Endodermal cell (in vitro differentiated cells): Measurements from ENCODE around the gene MEX3B. TPM values are rescaled to one million over a fixed set of nuclear protein-coding genes. Genes with fewer than 3 reads are reported as not detected.

Experiments
- DNase-seq: peaks from one replicate; pipeline ENCODE4 v3.0.0-alpha.2; 2017
- H3K27ac ChIP-seq: 2 replicates; pipeline ENCODE4 v1.5.1; 2013; ENCODE audit warnings: mild to moderate bottlenecking, low read depth, low read length, moderate library complexity
- H3K27me3 ChIP-seq: 2 replicates; pipeline ENCODE4 v1.6.1; 2013; ENCODE audit warnings: mild to moderate bottlenecking, low read length, moderate library complexity; ENCODE audit not compliant: insufficient read depth, control insufficient read depth, poor library complexity, severe bottlenecking
- H3K36me3 ChIP-seq: 2 replicates; pipeline ENCODE4 v1.7.0; 2013; ENCODE audit warnings: mild to moderate bottlenecking, low read length, moderate library complexity; ENCODE audit not compliant: control insufficient read depth, insufficient read depth
- H3K4me1 ChIP-seq: one replicate; pipeline ENCODE4 v1.7.0; 2013; ENCODE audit warnings: low read length; ENCODE audit not compliant: control insufficient read depth, insufficient read depth
- H3K4me3 ChIP-seq: 2 replicates; pipeline ENCODE4 v1.5.1; 2013; ENCODE audit warnings: mild to moderate bottlenecking, low read length, moderate library complexity
- H3K9ac ChIP-seq: 2 replicates; pipeline ENCODE4 v1.6.1; 2013; ENCODE audit warnings: mild to moderate bottlenecking, low read length, moderate library complexity; ENCODE audit not compliant: poor library complexity, severe bottlenecking; ENCODE audit errors: extremely low read depth
- H3K9me3 ChIP-seq: 2 replicates; pipeline ENCODE4 v1.6.1; 2013; ENCODE audit warnings: mild to moderate bottlenecking, low read length, moderate library complexity; ENCODE audit not compliant: control insufficient read depth
- H3K27ac Mint-ChIP-seq: 2 replicates; pipeline ENCODE4 v1.8.0; 2020; ENCODE audit warnings: mixed read lengths
- H3K27me3 Mint-ChIP-seq: 2 replicates; pipeline ENCODE4 v1.8.0; 2021; ENCODE audit warnings: mild to moderate bottlenecking, mixed read lengths; ENCODE audit not compliant: insufficient read depth
- H3K36me3 Mint-ChIP-seq: 2 replicates; pipeline ENCODE4 v1.8.0; 2020; ENCODE audit warnings: low read depth, mixed read lengths
- H3K4me1 Mint-ChIP-seq: 2 replicates; pipeline ENCODE4 v1.8.0; 2020; ENCODE audit warnings: mixed read lengths
- H3K4me3 Mint-ChIP-seq: 2 replicates; pipeline ENCODE4 v1.8.0; 2020; ENCODE audit warnings: mild to moderate bottlenecking, moderate library complexity, mixed read lengths
- H3K9me3 Mint-ChIP-seq: 2 replicates; pipeline ENCODE4 v1.8.0; 2020; ENCODE audit warnings: mild to moderate bottlenecking, mixed read lengths
- WGBS, 2 experiments: methylation state at CpG; one replicate each; pipeline versions ENCODE4 v1.1.5 to v1.1.7; 2013; ENCODE audit warnings: missing lambda C conversion rate in 2 of 2, mixed read lengths in 1 of 2; ENCODE audit not compliant: insufficient coverage in 1 of 2, insufficient read length in 1 of 2; 5-methylcytosine and 5-hydroxymethylcytosine counted together
- total RNA-seq, 2 donors: library from RNA; stranded (reverse); fragmentation: NEBNext Ultra II Directional in 1 of 2; extraction: Animal tissue kit (Norgen Biotek cat#: 25700) in 1 of 2; gene quantifications; 2 replicates in 1 of 2; 3 replicates in 1 of 2; pipeline ENCODE4 v1.2.1, GENCODE V29; 2021
- TF ChIP-seq, protein P1 (sequence below): fragments of 200-600 bp; sonication (generic); conservative IDR thresholded peaks from 2 replicates; pipeline ENCODE4 v1.5.0; 2021; ENCODE audit warnings: antibody characterized with exemption, mild to moderate bottlenecking

MEX3B gene
- total RNA-seq, 2 donors from 2014 or later: 3.4 to 5.1 TPM

DNA sequence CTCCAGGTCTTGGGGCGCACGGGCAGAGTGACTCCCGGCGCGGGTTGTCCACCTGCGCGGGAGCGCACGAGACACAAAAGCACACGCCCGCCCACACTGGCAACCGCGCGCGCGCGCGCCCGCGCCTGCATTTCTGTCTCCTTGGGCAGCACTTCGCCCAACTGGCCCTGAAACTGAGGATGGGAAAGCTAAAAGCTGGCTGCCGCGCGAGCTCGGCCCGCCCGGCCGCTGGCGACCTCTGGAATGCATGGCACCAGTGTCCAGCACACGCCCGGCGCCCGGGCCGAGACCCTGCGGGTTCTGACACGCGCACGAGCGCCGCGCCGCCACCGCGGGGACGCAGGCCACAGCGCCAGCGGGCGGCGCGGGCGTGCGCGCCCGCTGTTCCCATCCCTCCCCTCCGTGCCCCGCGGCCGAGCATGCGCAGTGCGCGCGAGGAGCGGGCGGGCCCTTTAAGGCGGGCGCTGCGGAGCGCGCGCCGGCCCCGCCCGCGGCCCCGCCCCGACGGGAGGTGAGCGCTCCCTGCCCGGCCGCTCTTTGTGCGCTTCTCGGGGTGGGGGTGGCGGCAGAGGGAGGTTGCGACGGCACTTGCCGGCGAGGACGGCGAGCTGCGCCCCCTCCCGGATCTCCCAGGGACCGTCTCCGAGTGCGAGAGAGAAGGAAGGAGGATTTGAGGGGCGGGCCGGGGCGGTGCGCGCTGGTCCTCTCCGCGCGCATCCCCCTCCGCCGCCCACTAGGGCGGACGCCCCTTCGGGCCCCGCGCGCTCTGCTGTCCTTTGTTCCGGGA, 1.0 kb upstream of the MEX3B start:
- H3K9me3 ChIP-seq: no peaks in the 10 kb centered on the region
- H3K27ac ChIP-seq: peak overlapping the region; percentile 100
- peak overlapping the region; percentile 88 for H3K27ac Mint-ChIP-seq
- no peaks in the 10 kb centered on the region for H3K4me1 ChIP-seq
- H3K36me3 ChIP-seq: peaks cover 16% of the 10 kb centered on the region
- 0 to 1% methylated on average over 36 to 111 of the region's 111 CpGs for WGBS, 2 experiments
- DNase-seq: peak; percentile 99
- peak overlapping the region; percentile 86 for H3K4me3 Mint-ChIP-seq
- TF ChIP-seq, protein P1, sequence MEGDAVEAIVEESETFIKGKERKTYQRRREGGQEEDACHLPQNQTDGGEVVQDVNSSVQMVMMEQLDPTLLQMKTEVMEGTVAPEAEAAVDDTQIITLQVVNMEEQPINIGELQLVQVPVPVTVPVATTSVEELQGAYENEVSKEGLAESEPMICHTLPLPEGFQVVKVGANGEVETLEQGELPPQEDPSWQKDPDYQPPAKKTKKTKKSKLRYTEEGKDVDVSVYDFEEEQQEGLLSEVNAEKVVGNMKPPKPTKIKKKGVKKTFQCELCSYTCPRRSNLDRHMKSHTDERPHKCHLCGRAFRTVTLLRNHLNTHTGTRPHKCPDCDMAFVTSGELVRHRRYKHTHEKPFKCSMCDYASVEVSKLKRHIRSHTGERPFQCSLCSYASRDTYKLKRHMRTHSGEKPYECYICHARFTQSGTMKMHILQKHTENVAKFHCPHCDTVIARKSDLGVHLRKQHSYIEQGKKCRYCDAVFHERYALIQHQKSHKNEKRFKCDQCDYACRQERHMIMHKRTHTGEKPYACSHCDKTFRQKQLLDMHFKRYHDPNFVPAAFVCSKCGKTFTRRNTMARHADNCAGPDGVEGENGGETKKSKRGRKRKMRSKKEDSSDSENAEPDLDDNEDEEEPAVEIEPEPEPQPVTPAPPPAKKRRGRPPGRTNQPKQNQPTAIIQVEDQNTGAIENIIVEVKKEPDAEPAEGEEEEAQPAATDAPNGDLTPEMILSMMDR: peak; percentile 87
- H3K27me3 ChIP-seq: peaks cover 19% of the 10 kb centered on the region
- no peaks in the 10 kb centered on the region for H3K9me3 Mint-ChIP-seq
- peaks cover 49% of the 10 kb centered on the region for H3K27me3 Mint-ChIP-seq
- peak overlapping the region; percentile 94 for H3K4me3 ChIP-seq
- peak overlapping the region; percentile 85 for H3K9ac ChIP-seq
- peaks cover 3% of the 10 kb centered on the region for H3K36me3 Mint-ChIP-seq
- H3K4me1 Mint-ChIP-seq: peaks cover 10% of the 10 kb centered on the region

DNA sequence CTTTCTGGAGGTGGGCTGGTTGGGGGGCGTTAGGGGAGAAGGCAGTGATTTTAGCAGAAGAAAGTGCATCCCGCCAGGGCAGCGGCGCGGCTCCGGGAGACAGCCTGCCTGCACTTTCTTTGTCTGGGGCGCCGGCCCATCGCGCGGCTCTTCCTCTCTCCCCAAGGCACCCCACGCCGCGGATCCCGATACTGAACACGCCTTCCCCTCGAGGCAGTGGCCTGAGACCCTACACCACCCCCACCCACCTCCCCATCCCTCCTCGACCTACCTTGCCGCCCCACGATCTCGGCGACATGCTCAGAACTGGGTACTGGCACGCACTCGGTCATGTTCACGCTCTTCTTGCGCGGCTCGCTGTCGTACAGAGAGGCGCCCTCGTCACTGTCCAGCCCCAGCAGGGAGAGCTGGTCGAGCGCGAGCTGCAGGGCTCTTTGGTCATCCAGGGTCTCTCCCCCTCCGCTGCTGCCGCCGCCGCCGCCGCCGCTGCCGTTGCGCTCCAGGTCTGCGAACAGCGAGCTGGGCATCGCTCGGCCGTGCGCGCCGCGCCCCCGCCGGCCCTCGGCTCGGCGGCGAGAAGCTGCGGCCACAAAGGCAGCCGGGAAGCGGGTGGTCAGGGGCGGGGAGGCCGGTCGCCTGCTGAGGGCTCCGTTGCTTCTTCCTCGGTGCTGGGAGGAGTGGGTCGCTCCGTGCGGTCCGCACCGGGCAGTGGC, 483 bp downstream of the MEX3B start:
- peak overlapping the region; percentile 78 for H3K9ac ChIP-seq
- H3K27me3 ChIP-seq: peaks cover 19% of the 10 kb centered on the region
- peaks cover 3% of the 10 kb centered on the region for H3K36me3 Mint-ChIP-seq
- no peaks in the 10 kb centered on the region for H3K4me1 ChIP-seq
- peaks cover 19% of the 10 kb centered on the region for H3K36me3 ChIP-seq
- H3K4me3 ChIP-seq: peak overlapping the region; percentile 89
- H3K27ac Mint-ChIP-seq: peak overlapping the region; percentile 86
- H3K4me1 Mint-ChIP-seq: peaks cover 18% of the 10 kb centered on the region
- peak; percentile 79 for DNase-seq
- peak overlapping the region; percentile 86 for H3K4me3 Mint-ChIP-seq
- TF ChIP-seq, protein P1: no peak
- peaks cover 49% of the 10 kb centered on the region for H3K27me3 Mint-ChIP-seq
- H3K9me3 ChIP-seq: no peaks in the 10 kb centered on the region
- WGBS, 2 experiments: 0% methylated on average over 24 to 71 of the region's 71 CpGs
- peak overlapping the region; percentile 97 for H3K27ac ChIP-seq
- no peaks in the 10 kb centered on the region for H3K9me3 Mint-ChIP-seq

DNA sequence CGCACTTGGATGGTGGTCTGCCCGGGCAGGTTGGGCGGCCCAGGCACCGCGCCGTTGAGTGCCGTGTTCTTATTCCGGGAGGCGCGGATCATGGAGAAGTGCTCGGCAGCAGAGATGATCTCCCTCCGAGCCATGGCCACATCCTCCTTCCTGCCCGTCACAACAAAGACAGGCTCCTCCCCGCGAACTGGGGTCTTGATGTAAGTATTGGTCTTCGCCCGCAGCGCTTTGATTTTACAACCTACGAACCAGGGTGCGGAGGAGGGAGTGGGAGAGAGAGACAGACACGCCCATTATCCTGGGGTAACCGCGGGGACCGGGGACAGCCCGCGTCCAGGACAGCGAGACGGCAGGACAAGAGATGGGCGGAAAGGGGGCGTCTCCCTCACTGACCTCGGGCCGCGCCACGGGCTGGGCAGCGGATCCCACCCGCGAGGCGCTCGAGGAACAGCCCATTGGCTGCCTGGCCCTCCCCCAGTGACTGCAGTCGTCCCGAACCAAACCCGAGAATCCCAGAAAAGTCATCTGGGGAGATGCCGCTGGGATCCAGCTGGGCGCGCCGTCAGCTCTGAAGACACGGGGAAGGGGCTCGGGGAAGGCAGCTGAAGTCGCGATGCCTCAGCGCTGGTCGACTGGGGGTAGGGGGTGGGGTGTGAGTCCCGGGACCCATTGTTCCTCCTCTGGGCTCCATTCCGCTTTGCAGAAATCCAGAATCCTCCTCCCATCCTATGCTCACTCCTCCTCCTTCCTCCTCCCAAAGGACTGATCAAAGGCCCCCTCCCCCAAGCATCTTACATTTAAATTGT, 1.2 kb downstream of the MEX3B start:
- TF ChIP-seq, protein P1: no peak
- Histone ChIP-seq H3K9ac (peak overlapping the region; percentile 78), H3K36me3 (peaks cover 19% of the 10 kb centered on the region), H3K27me3 (peaks cover 14% of the 10 kb centered on the region), H3K4me3 (peak overlapping the region; percentile 89), H3K9me3 (no peaks in the 10 kb centered on the region), H3K4me1 (no peaks in the 10 kb centered on the region), H3K27ac (peak overlapping the region; percentile 97)
- H3K4me1 Mint-ChIP-seq: peaks cover 19% of the 10 kb centered on the region
- peak overlapping the region; percentile 86 for H3K4me3 Mint-ChIP-seq
- H3K36me3 Mint-ChIP-seq: peaks cover 3% of the 10 kb centered on the region
- WGBS, 2 experiments: 0% methylated on average over 9 to 49 of the region's 54 CpGs
- H3K27me3 Mint-ChIP-seq: peaks cover 45% of the 10 kb centered on the region
- H3K27ac Mint-ChIP-seq: peak overlapping the region; percentile 86
- DNase-seq: peak; percentile 87
- no peaks in the 10 kb centered on the region for H3K9me3 Mint-ChIP-seq
